IMR-90 (cell line): ENCODE measurements around the gene CTAGE1. TPM values are rescaled to one million over a fixed set of nuclear protein-coding genes. Genes with fewer than 3 reads are reported as not detected.

Source experiments
- ATAC-seq: fragments of 200-7000 bp; cut with Tn5 transposase; 2 replicates; pipeline ENCODE4 v1.9.1; 2020; ENCODE audit warnings: low read depth, mild to moderate bottlenecking, moderate library complexity
- BruUV-seq: library from RNA; stranded (reverse); fragments of 400-500 nt; replicated peaks from 2 replicates; lab custom pipeline; 2021; lab: Mats Ljungman, UMichigan
- CTCF ChIA-PET: fragments of 300-600 bp; formaldehyde crosslinking; extraction: SDS; loops from one replicate; lab custom pipeline; 2021; ENCODE audit warnings: antibody characterized with exemption; lab: Yijun Ruan, JAX
- POLR2A ChIA-PET: fragments of 300-600 bp; sonication (Branson Sonifier 250); formaldehyde crosslinking; loops from one replicate; lab custom pipeline; 2022; ENCODE audit warnings: antibody characterized with exemption; ENCODE audit not compliant: unreplicated experiment; lab: Charles Lee
- DNase-seq: peaks from one replicate; pipeline ENCODE4 v3.0.0; 2013
- H2AFZ ChIP-seq: replicated peaks from 2 replicates; pipeline ENCODE3; 2013; ENCODE audit warnings: low read length, mild to moderate bottlenecking; ENCODE audit not compliant: poor library complexity
- H2AK5ac ChIP-seq: 2 replicates; pipeline ENCODE4 v1.6.1; 2013; ENCODE audit warnings: low read depth, low read length, inconsistent platforms
- H2AK9ac ChIP-seq: replicated peaks from 2 replicates; pipeline ENCODE3; 2013; ENCODE audit warnings: mild to moderate bottlenecking, low read depth, low read length, moderate library complexity; ENCODE audit not compliant: poor library complexity
- H2BK120ac ChIP-seq: 2 replicates; pipeline ENCODE4 v1.6.1; 2013; ENCODE audit warnings: low read depth, low read length, inconsistent platforms
- H2BK15ac ChIP-seq: 3 replicates; pipeline ENCODE4 v1.6.1; 2013; ENCODE audit warnings: low read depth, low read length, inconsistent platforms
- H2BK20ac ChIP-seq: 2 replicates; pipeline ENCODE4 v1.6.1; 2013; ENCODE audit warnings: low read depth, mild to moderate bottlenecking, inconsistent platforms, low read length, moderate library complexity
- H2BK5ac ChIP-seq: 2 replicates; pipeline ENCODE4 v1.6.1; 2013; ENCODE audit warnings: mild to moderate bottlenecking, low read depth, low read length, inconsistent platforms; ENCODE audit not compliant: poor library complexity, severe bottlenecking
- H3K14ac ChIP-seq: replicated peaks from 2 replicates; pipeline ENCODE4 v1.6.1; 2013; ENCODE audit warnings: low read depth, low read length, inconsistent platforms
- H3K18ac ChIP-seq: 2 replicates; pipeline ENCODE4 v1.6.1; 2013; ENCODE audit warnings: low read depth, low read length, control low read depth
- H3K23ac ChIP-seq: 2 replicates; pipeline ENCODE4 v1.6.1; 2013; ENCODE audit warnings: low read depth, low read length, inconsistent platforms
- H3K27ac ChIP-seq: 2 replicates; pipeline ENCODE4 v1.5.1; 2013; ENCODE audit warnings: mild to moderate bottlenecking, control low read depth, low read length; ENCODE audit not compliant: insufficient read depth
- H3K27me3 ChIP-seq: 2 replicates; pipeline ENCODE4 v1.6.1; 2013; ENCODE audit warnings: low read length; ENCODE audit not compliant: control insufficient read depth, insufficient read depth
- H3K36me3 ChIP-seq: 2 replicates; pipeline ENCODE4 v1.6.1; 2013; ENCODE audit warnings: low read length, mixed read lengths; ENCODE audit not compliant: control insufficient read depth, insufficient read depth
- H3K4ac ChIP-seq: 2 replicates; pipeline ENCODE4 v1.6.1; 2013; ENCODE audit warnings: low read depth, low read length, inconsistent platforms
- H3K4me1 ChIP-seq: 2 replicates; pipeline ENCODE4 v1.6.1; 2013; ENCODE audit warnings: low read length, mixed read lengths; ENCODE audit not compliant: control insufficient read depth, insufficient read depth
- H3K4me2 ChIP-seq: 2 replicates; pipeline ENCODE4 v1.6.1; 2013; ENCODE audit warnings: low read depth, mild to moderate bottlenecking, control low read depth, low read length, moderate library complexity
- H3K4me3 ChIP-seq: 2 replicates; pipeline ENCODE4 v1.5.1; 2013; ENCODE audit warnings: low read depth, mild to moderate bottlenecking, control low read depth, low read length, moderate library complexity; ENCODE audit not compliant: insufficient read depth
- H3K56ac ChIP-seq: 2 replicates; pipeline ENCODE4 v1.6.1; 2013; ENCODE audit warnings: low read length, inconsistent platforms; ENCODE audit not compliant: insufficient read depth; ENCODE audit errors: extremely low read depth
- H3K79me1 ChIP-seq, 2 experiments: 2 replicates each; pipeline ENCODE4 v1.6.1; 2013; ENCODE audit warnings: low read length in 2 of 2, inconsistent platforms in 1 of 2, low read depth in 1 of 2
- H3K9ac ChIP-seq: 2 replicates; pipeline ENCODE4 v1.6.1; 2013; ENCODE audit warnings: low read depth, low read length, control low read depth
- H3K9me1 ChIP-seq: 2 replicates; pipeline ENCODE4 v1.6.1; 2013; ENCODE audit warnings: low read length, inconsistent platforms; ENCODE audit not compliant: insufficient read depth
- H3K9me3 ChIP-seq: 2 replicates; pipeline ENCODE4 v1.6.1; 2013; ENCODE audit warnings: low read length; ENCODE audit not compliant: control insufficient read depth, insufficient read depth
- H4K20me1 ChIP-seq: 2 replicates; pipeline ENCODE4 v1.6.1; 2013; ENCODE audit warnings: low read length, inconsistent platforms; ENCODE audit not compliant: insufficient read depth
- H4K5ac ChIP-seq: 2 replicates; pipeline ENCODE4 v1.6.1; 2013; ENCODE audit warnings: mild to moderate bottlenecking, low read depth, low read length, control low read depth
- H4K8ac ChIP-seq, 2 experiments: 2 replicates each; pipeline ENCODE4 v1.6.1; 2013; ENCODE audit warnings: low read depth in 2 of 2, low read length in 2 of 2, control low read depth in 1 of 2, inconsistent platforms in 1 of 2
- H4K91ac ChIP-seq: 2 replicates; pipeline ENCODE4 v1.6.1; 2013; ENCODE audit warnings: low read depth, low read length, inconsistent platforms; ENCODE audit not compliant: insufficient read depth
- NFE2L2 ChIP-seq: fragments of 150-350 bp; IDR thresholded peaks from 2 replicates; pipeline ENCODE4 v1.6.1; 2016; ENCODE audit warnings: low read depth, mild to moderate bottlenecking, low read length
- WGBS, 2 experiments: methylation state at CpG; one replicate each; pipeline versions ENCODE4 v1.1.5 to v1.1.7; 2013; ENCODE audit warnings: missing lambda C conversion rate in 2 of 2; ENCODE audit not compliant: insufficient read length in 1 of 2; ENCODE audit errors: extremely low coverage in 2 of 2; 5-methylcytosine and 5-hydroxymethylcytosine counted together
- dilution Hi-C: fragments of 300-500 bp; cut with HindIII; formaldehyde crosslinking; loops from one replicate; pipeline ENCODE4 v1.14.3; 2018; ENCODE audit warnings: low sequenced_read_pairs; ENCODE audit not compliant: unreplicated experiment
- in situ Hi-C: fragments of 300-500 bp; cut with MboI; formaldehyde crosslinking; loops from 3 replicates; pipeline ENCODE4 v1.14.3; 2019; ENCODE audit warnings: low sequenced_read_pairs, inconsistent platforms, mixed read lengths
- intact Hi-C: fragments of 100-400 bp; cut with micrococcal nuclease; formaldehyde crosslinking; loops from 2 replicates; pipeline ENCODE4 v1.10.0; 2022
- polyA plus RNA-seq, 3 experiments: library from polyadenylated mRNA; depleted of rRNA; stranded (reverse); fragments of >200 nt; gene quantifications; 2 replicates each; pipeline ENCODE4 v1.2.3, GENCODE V29; 2012; ENCODE audit warnings: low replicate concordance in 1 of 3
- total RNA-seq: library from RNA; depleted of rRNA; stranded (reverse); fragments of >200 nt; gene quantifications from 2 replicates; pipeline ENCODE4 v1.2.3, GENCODE V29; 2012

The CTAGE1 gene
- total and polyA plus RNA-seq, 2 of the 4 experiments (the other 2 are of a cell fraction), result 0.09 TPM; not detected in 1

DNA sequence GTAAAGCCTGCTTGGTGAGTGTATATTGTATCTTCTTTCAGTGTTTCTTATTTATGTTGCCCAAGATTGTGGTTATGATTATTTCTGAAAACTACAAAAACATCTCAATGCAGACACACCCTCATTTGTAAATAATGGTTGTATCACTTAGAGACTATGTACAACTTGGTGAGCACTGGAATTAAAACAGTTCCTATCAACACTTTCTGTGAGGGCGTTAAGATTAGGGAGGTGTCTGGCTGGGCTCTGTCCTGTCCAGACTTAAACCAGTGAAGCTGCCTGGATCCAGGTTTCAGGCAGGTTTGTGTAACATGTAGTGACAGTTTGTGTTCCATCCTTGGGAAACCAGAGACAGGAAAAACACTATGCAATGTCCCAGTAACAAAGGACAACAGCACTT lies 49.7 kb downstream of the CTAGE1 start:
- Histone ChIP-seq H3K4me1 (no peaks in the 10 kb centered on the region), H3K9me1 (no peaks in the 10 kb centered on the region), H3K79me1 (no peaks in the 10 kb centered on the region), H4K8ac (no peak overlapping the region), H3K9ac (no peak overlapping the region), H4K5ac (no peak overlapping the region), H3K23ac (no peak overlapping the region), H3K27me3 (peaks cover 11% of the 10 kb centered on the region), H2BK15ac (no peak overlapping the region), H2AFZ (no peak overlapping the region), H2BK20ac (no peak overlapping the region), H2BK120ac (no peak overlapping the region), H2AK9ac (no peak overlapping the region), H2BK5ac (no peak overlapping the region), H4K20me1 (no peaks in the 10 kb centered on the region), H3K4ac (no peak overlapping the region), H3K36me3 (no peaks in the 10 kb centered on the region), H2AK5ac (no peak overlapping the region), H3K56ac (no peak overlapping the region), H3K4me3 (no peak overlapping the region), H3K18ac (peak overlapping the region; percentile 29; the same call in 1 of the 2 replicates), H3K4me2 (no peak overlapping the region), H3K27ac (no peak overlapping the region), H3K9me3 (0 out of 2 replicates have a peak, but pooled peaks cover 2% of the 10 kb centered on the region), H4K91ac (no peak overlapping the region), H3K14ac (no peak overlapping the region)
- POLR2A ChIA-PET, result no interaction called here
- no peak for DNase-seq
- dilution Hi-C loops, result no loop called here
- no CpG with 5 or more reads among the region's 1 CpG for WGBS, 2 experiments
- intact Hi-C loops, result loop anchor here (5.0 kb wide), 1 partner anchor 196 kb away; no protein-coding TSS in a partner anchor
- BruUV-seq, result no TSS peak
- CTCF ChIA-PET, result interaction anchor here (1.1 kb wide), 1 partner anchor 10 kb away, joined by 3 read pairs; no protein-coding TSS in a partner anchor
- in situ Hi-C loops, result no loop called here
- no peak for TF ChIP-seq NFE2L2
- no peak for ATAC-seq
